HCT116 (cell line): ENCODE results near the gene ZBTB20. TPM values are rescaled to one million over a fixed set of nuclear protein-coding genes. Genes with fewer than 3 reads are reported as not detected.

Experiments used
- ATAC-seq: fragments of 200-7000 bp; cut with Tn5 transposase; 2 replicates; pipeline ENCODE4 v1.9.1; 2020; ENCODE audit warnings: mild to moderate bottlenecking, moderate library complexity
- BruUV-seq: library from RNA; stranded (reverse); fragments of 400-500 nt; replicated peaks from 2 replicates; lab custom pipeline; 2021; lab: Mats Ljungman, UMichigan
- CTCF ChIA-PET: fragments of 300-600 bp; sonication (Branson Sonifier 250); formaldehyde crosslinking; loops from one replicate; lab custom pipeline; 2021; ENCODE audit warnings: antibody characterized with exemption; lab: Charles Lee
- POLR2A ChIA-PET: fragments of 300-600, 350-600 bp; sonication (Branson Sonifier 250); formaldehyde crosslinking; loops from one replicate; lab custom pipeline; 2021; ENCODE audit warnings: antibody characterized with exemption; lab: Charles Lee
- RAD21 ChIA-PET, 2 experiments: fragments of 300-600 bp; sonication (Branson Sonifier 250); formaldehyde crosslinking; loops; one replicate each; lab custom pipeline; 2023; ENCODE audit warnings: low total read pairs in 2 of 2; ENCODE audit not compliant: uncharacterized antibody in 2 of 2, unreplicated experiment in 2 of 2, low non-redundant PET in 1 of 2; lab: Charles Lee
- DNase-seq: peaks from one replicate; pipeline ENCODE4 v3.0.0-alpha.2; 2010; ENCODE audit warnings: low read depth, low spot score
- H2AFZ ChIP-seq: fragments of 200-600 bp; shearing (Covaris generic), sonication (generic); 2 replicates; pipeline ENCODE4 v1.6.1; 2017; ENCODE audit warnings: low read depth, mixed run types, mixed read lengths, antibody characterized with exemption, low read length; ENCODE audit not compliant: poor library complexity, severe bottlenecking
- H3K27ac ChIP-seq: 2 replicates; pipeline ENCODE4 v1.5.1; 2012; ENCODE audit warnings: low read depth, low read length
- H3K27me3 ChIP-seq: fragments of 200-600 bp; sonication (generic); 2 replicates; pipeline ENCODE4 v1.6.1; 2016; ENCODE audit warnings: mixed run types, low read length, mixed read lengths; ENCODE audit not compliant: insufficient read depth
- H3K36me3 ChIP-seq, 2 experiments: fragments of 200-500 bp in 1 of 2; fragments of 200-600 bp in 1 of 2; sonication (Bioruptor generic) in 1 of 2; sonication (generic) in 1 of 2; 2 replicates each; pipeline versions ENCODE4 v1.5.1 to v1.6.1; 2014 to 2016; ENCODE audit warnings: low read length in 2 of 2, inconsistent platforms in 1 of 2, mixed read lengths in 1 of 2, mixed run types in 1 of 2; ENCODE audit not compliant: insufficient read depth in 2 of 2, control insufficient read depth in 1 of 2
- H3K4me1 ChIP-seq, 2 experiments: fragments of 200-600 bp in 1 of 2; sonication (generic) in 1 of 2; 2 replicates each; pipeline versions ENCODE4 v1.5.1 to v1.6.1; 2012 to 2017; ENCODE audit warnings: low read length in 2 of 2, inconsistent platforms in 1 of 2, mild to moderate bottlenecking in 1 of 2, mixed read lengths in 1 of 2, mixed run types in 1 of 2, moderate library complexity in 1 of 2; ENCODE audit not compliant: insufficient read depth in 2 of 2, control insufficient read depth in 1 of 2
- H3K4me2 ChIP-seq: fragments of 200-600 bp; sonication (generic); 2 replicates; pipeline ENCODE4 v1.6.1; 2017; ENCODE audit warnings: mixed run types, low read length, mixed read lengths
- H3K4me3 ChIP-seq, 2 experiments: fragments of 200-600 bp in 1 of 2; sonication (generic) in 1 of 2; replicated peaks in 1 of 2; 2 replicates each; pipeline ENCODE4 v1.5.1; 2011 to 2016; ENCODE audit warnings: low read length in 2 of 2, control low read depth in 1 of 2, low read depth in 1 of 2, mild to moderate bottlenecking in 1 of 2, mixed read lengths in 1 of 2, mixed run types in 1 of 2
- H3K79me2 ChIP-seq: fragments of 200-600 bp; sonication (generic); 2 replicates; pipeline ENCODE4 v1.6.1; 2017; ENCODE audit warnings: mild to moderate bottlenecking, mixed run types, low read length, moderate library complexity, mixed read lengths; ENCODE audit not compliant: insufficient read depth
- H3K9ac ChIP-seq: fragments of 200-600 bp; sonication (generic); 2 replicates; pipeline ENCODE4 v1.6.1; 2016; ENCODE audit warnings: low read length, mixed read lengths
- H3K9me2 ChIP-seq: fragments of 200-600 bp; sonication (generic), shearing (Covaris generic); 2 replicates; pipeline ENCODE4 v1.6.1; 2017; ENCODE audit warnings: mixed run types, mild to moderate bottlenecking, moderate library complexity; ENCODE audit not compliant: insufficient read depth
- H3K9me3 ChIP-seq, 2 experiments: fragments of 200-500 bp in 1 of 2; fragments of 200-600 bp in 1 of 2; sonication (Bioruptor generic) in 1 of 2; sonication (generic) in 1 of 2; 2 replicates each; pipeline ENCODE4 v1.6.1; 2014 to 2017; ENCODE audit warnings: low read length in 2 of 2, mixed read lengths in 2 of 2, inconsistent platforms in 1 of 2, low read depth in 1 of 2, mild to moderate bottlenecking in 1 of 2, mixed run types in 1 of 2, moderate library complexity in 1 of 2; ENCODE audit not compliant: control insufficient read depth in 1 of 2, insufficient read depth in 1 of 2
- H4K20me1 ChIP-seq: fragments of 200-600 bp; sonication (generic), shearing (Covaris generic); 2 replicates; pipeline ENCODE4 v1.6.1; 2017; ENCODE audit warnings: mixed run types, mild to moderate bottlenecking, moderate library complexity; ENCODE audit not compliant: insufficient read depth
- ATF3 ChIP-seq: IDR thresholded peaks from 2 replicates; pipeline ENCODE4 v1.6.1; 2012
- CEBPB ChIP-seq: IDR thresholded peaks from 2 replicates; pipeline ENCODE4 v1.6.1; 2012; ENCODE audit warnings: low read depth
- ELF1 ChIP-seq: IDR thresholded peaks from 2 replicates; pipeline ENCODE4 v1.6.1; 2012; ENCODE audit warnings: low read depth, borderline replicate concordance
- EZH2 ChIP-seq: fragments of 200-600 bp; sonication (generic); IDR thresholded peaks from 2 replicates; pipeline ENCODE4 v1.6.1; 2017; ENCODE audit warnings: antibody characterized with exemption, mixed run types
- EZH2phosphoT487 ChIP-seq: fragments of 200-600 bp; IDR thresholded peaks from 2 replicates; pipeline ENCODE4 v1.6.1; 2018; ENCODE audit warnings: antibody characterized with exemption, borderline replicate concordance
- MAX ChIP-seq: IDR thresholded peaks from 2 replicates; pipeline ENCODE4 v1.6.1; 2012
- RAD21 ChIP-seq: IDR thresholded peaks from 2 replicates; pipeline ENCODE4 v1.6.1; 2012; ENCODE audit warnings: low read depth, mild to moderate bottlenecking
- SRF ChIP-seq: IDR thresholded peaks from 2 replicates; pipeline ENCODE4 v1.6.1; 2012; ENCODE audit warnings: low read depth
- TCF7L2 ChIP-seq: IDR thresholded peaks from 2 replicates; pipeline ENCODE4 v1.7.0; 2011; ENCODE audit warnings: borderline replicate concordance, inconsistent platforms; ENCODE audit not compliant: insufficient read depth, insufficient read length; ENCODE audit errors: extremely low read depth
- ZBTB33 ChIP-seq: IDR thresholded peaks from 2 replicates; pipeline ENCODE4 v1.6.1; 2011; ENCODE audit warnings: mild to moderate bottlenecking, low read length, moderate library complexity; ENCODE audit not compliant: insufficient replicate concordance; ENCODE audit errors: extremely low read depth
- ZNF274 ChIP-seq: fragments of 200-500 bp; sonication (Bioruptor generic); IDR thresholded peaks from 2 replicates; pipeline ENCODE4 v1.6.1; 2014; ENCODE audit warnings: mild to moderate bottlenecking, low read depth, low read length, inconsistent platforms
- intact Hi-C: fragments of 100-400 bp; cut with micrococcal nuclease; formaldehyde crosslinking; loops from 2 replicates; pipeline ENCODE4 v1.10.0; 2022
- total RNA-seq: library from RNA; stranded (reverse); gene quantifications from one replicate; pipeline ENCODE4 v1.2.1, GENCODE V29; 2021; ENCODE audit not compliant: unreplicated experiment

ZBTB20 gene
- total RNA-seq, 1 experiment from 2014 or later = 42.1 TPM

GRCh38 chr3:114323546-114324254, 823.4 kb downstream of the ZBTB20 start:
- no peak for TF ChIP-seq TCF7L2
- TF ChIP-seq ELF1 = no peak
- TF ChIP-seq CEBPB = no peak
- TF ChIP-seq MAX = no peak
- TF ChIP-seq EZH2phosphoT487 = no peak
- TF ChIP-seq ZNF274 = no peak
- no peak for TF ChIP-seq ATF3
- TF ChIP-seq EZH2 = no peak
- no peak for TF ChIP-seq ZBTB33
- TF ChIP-seq SRF = no peak
- no peak for TF ChIP-seq RAD21
- TF ChIP-seq, all 23 proteins: peak for 0
- Histone ChIP-seq H3K4me2 (no peak overlapping the region), H2AFZ (no peak overlapping the region), H3K9me3 (no peaks in the 10 kb centered on the region), H3K36me3 (no peaks in the 10 kb centered on the region; a peak in 1 of 4 replicates), H3K79me2 (peaks cover 10% of the 10 kb centered on the region; the same call in 1 of the 2 replicates), H3K4me1 (no peaks in the 10 kb centered on the region), H3K9me2 (no peaks in the 10 kb centered on the region), H4K20me1 (no peaks in the 10 kb centered on the region; the same call in 1 of the 2 replicates), H3K4me3 (no peak overlapping the region), H3K27ac (no peak overlapping the region), H3K27me3 (no peaks in the 10 kb centered on the region), H3K9ac (no peak overlapping the region)
- CTCF ChIA-PET = no interaction called here
- DNase-seq (no peak), ATAC-seq (no peak)
- no TSS peak for BruUV-seq
- POLR2A ChIA-PET = no interaction called here
- RAD21 ChIA-PET = interaction anchor here in 1 of 2 experiments (0.6 kb wide), 1 partner anchor 173 kb away, joined by 3 read pairs; no protein-coding TSS in a partner anchor
- intact Hi-C loops = no loop called here
